ENCODE data around the gene RALGDS. TPM values are rescaled to one million over a fixed set of nuclear protein-coding genes. Genes with fewer than 3 reads are reported as not detected.

RALGDS gene
- total RNA-seq, 2 experiments from 2014 or later, result 23.8 to 28.2 TPM

- TF ChIP-seq EZH2phosphoT487 (IDR thresholded peaks at IDR 0.05; ENCODE audit: borderline replicate concordance, low read depth, low read length) (no peak), CTCF (conservative IDR thresholded peaks at IDR 0.05; ENCODE audit: low read length) (no peak)
- H3K9me3 ChIP-seq (ENCODE audit: low read length), result no peaks in the 10 kb centered on the region
- no peak for DNase-seq (ENCODE audit: low spot score)
- CTCF ChIA-PET (ENCODE audit: unreplicated experiment), result no interaction called here
- no peak overlapping the region for H3K4me2 ChIP-seq (ENCODE audit: low read length)
- no peaks in the 10 kb centered on the region for H3K36me3 ChIP-seq (ENCODE audit: insufficient read depth, low read length)
- POLR2A ChIA-PET, result no interaction called here
- H3K9me2 ChIP-seq (ENCODE audit: insufficient read depth, low read length), result no peaks in the 10 kb centered on the region
- H3K4me3 ChIP-seq (ENCODE audit: low read depth, low read length, poor library complexity, severe bottlenecking), result no peak overlapping the region
- BruUV-seq (replicated peaks), result no TSS peak
- H3K79me2 ChIP-seq (ENCODE audit: insufficient read depth, low read depth, low read length), result no peaks in the 10 kb centered on the region
- H3K4me1 ChIP-seq (ENCODE audit: insufficient read depth, low read length, poor library complexity, severe bottlenecking), result no peaks in the 10 kb centered on the region
- intact Hi-C loops (cut with micrococcal nuclease; ENCODE audit: unreplicated experiment), result no loop called here
- H4K20me1 ChIP-seq (ENCODE audit: insufficient read depth, low read length), result no peaks in the 10 kb centered on the region
- H2AFZ ChIP-seq (ENCODE audit: low read length), result no peak overlapping the region
- H3K27ac ChIP-seq (ENCODE audit: low read depth, low read length, poor library complexity, severe bottlenecking), result no peak overlapping the region
Measured at GRCh38 chr9:133067813-133068212, 53.2 kb downstream of the RALGDS start.

- ChIA-PET CTCF (ENCODE audit: unreplicated experiment) (no interaction called here), POLR2A (no interaction called here)
- H3K79me2 ChIP-seq (ENCODE audit: insufficient read depth, low read depth, low read length), result no peaks in the 10 kb centered on the region
- no TSS peak for BruUV-seq (replicated peaks)
- H3K9me3 ChIP-seq (ENCODE audit: low read length), result no peaks in the 10 kb centered on the region
- no peaks in the 10 kb centered on the region for H3K9me2 ChIP-seq (ENCODE audit: insufficient read depth, low read length)
- intact Hi-C loops (cut with micrococcal nuclease; ENCODE audit: unreplicated experiment), result no loop called here
- H2AFZ ChIP-seq (ENCODE audit: low read length), result no peak overlapping the region
- no peaks in the 10 kb centered on the region for H4K20me1 ChIP-seq (ENCODE audit: insufficient read depth, low read length)
- TF ChIP-seq CTCF (conservative IDR thresholded peaks at IDR 0.05; ENCODE audit: low read length), result no peak
- no peak for TF ChIP-seq EZH2phosphoT487 (IDR thresholded peaks at IDR 0.05; ENCODE audit: borderline replicate concordance, low read depth, low read length)
- H3K4me3 ChIP-seq (ENCODE audit: low read depth, low read length, poor library complexity, severe bottlenecking), result no peak overlapping the region
- H3K4me1 ChIP-seq (ENCODE audit: insufficient read depth, low read length, poor library complexity, severe bottlenecking), result no peaks in the 10 kb centered on the region
- no peak overlapping the region for H3K4me2 ChIP-seq (ENCODE audit: low read length)
- no peak overlapping the region for H3K27ac ChIP-seq (ENCODE audit: low read depth, low read length, poor library complexity, severe bottlenecking)
- no peak for DNase-seq (ENCODE audit: low spot score)
- H3K36me3 ChIP-seq (ENCODE audit: insufficient read depth, low read length), result no peaks in the 10 kb centered on the region
Measured at GRCh38 chr9:133067006-133067405, 54.0 kb downstream of the RALGDS start.

GRCh38 chr9:133066181-133066983, 54.7 kb downstream of the RALGDS start:
- Histone ChIP-seq H3K4me2 (ENCODE audit: low read length) (no peak overlapping the region), H3K27ac (ENCODE audit: low read depth, low read length, poor library complexity, severe bottlenecking) (no peak overlapping the region), H3K36me3 (ENCODE audit: insufficient read depth, low read length) (no peaks in the 10 kb centered on the region), H3K4me1 (ENCODE audit: insufficient read depth, low read length, poor library complexity, severe bottlenecking) (peaks cover 2% of the 10 kb centered on the region), H2AFZ (ENCODE audit: low read length) (no peak overlapping the region), H3K9me3 (ENCODE audit: low read length) (no peaks in the 10 kb centered on the region), H3K79me2 (ENCODE audit: insufficient read depth, low read depth, low read length) (no peaks in the 10 kb centered on the region), H4K20me1 (ENCODE audit: insufficient read depth, low read length) (no peaks in the 10 kb centered on the region), H3K9me2 (ENCODE audit: insufficient read depth, low read length) (no peaks in the 10 kb centered on the region), H3K4me3 (ENCODE audit: low read depth, low read length, poor library complexity, severe bottlenecking) (no peak overlapping the region)
- no peak for DNase-seq (ENCODE audit: low spot score)
- intact Hi-C loops (cut with micrococcal nuclease; ENCODE audit: unreplicated experiment), result no loop called here
- ChIA-PET CTCF (ENCODE audit: unreplicated experiment) (no interaction called here), POLR2A (no interaction called here)
- no TSS peak for BruUV-seq (replicated peaks)
- TF ChIP-seq EZH2phosphoT487 (IDR thresholded peaks at IDR 0.05; ENCODE audit: borderline replicate concordance, low read depth, low read length) (no peak), CTCF (conservative IDR thresholded peaks at IDR 0.05; ENCODE audit: low read length) (no peak)

All from OCI-LY7 (cell line).